Mesendoderm (in vitro differentiated cells): ENCODE data around the gene SNX30.
A peak's percentile ranks its signal among the peaks of the same experiment; 100 is the strongest.

Source experiments
- DNase-seq: peaks from one replicate; pipeline ENCODE4 v3.0.0; 2013
- H2AK5ac ChIP-seq: 2 replicates; pipeline ENCODE4 v1.6.1; 2013; ENCODE audit warnings: low read length, inconsistent platforms
- H2BK120ac ChIP-seq: 2 replicates; pipeline ENCODE4 v1.6.1; 2013; ENCODE audit warnings: low read depth, mild to moderate bottlenecking, low read length, moderate library complexity, mixed read lengths
- H2BK15ac ChIP-seq: replicated peaks from 2 replicates; pipeline ENCODE4 v1.6.1; 2013; ENCODE audit warnings: low read depth, mild to moderate bottlenecking, moderate library complexity
- H2BK5ac ChIP-seq: 2 replicates; pipeline ENCODE4 v1.6.1; 2013; ENCODE audit warnings: low read length, inconsistent platforms
- H3K18ac ChIP-seq: 2 replicates; pipeline ENCODE4 v1.6.1; 2013; ENCODE audit warnings: mild to moderate bottlenecking, low read length, mixed read lengths
- H3K23ac ChIP-seq: one replicate; pipeline ENCODE4 v1.6.1; 2013; ENCODE audit warnings: low read length
- H3K27ac ChIP-seq: 2 replicates; pipeline ENCODE4 v1.5.1; 2013; ENCODE audit warnings: low read depth, mild to moderate bottlenecking, inconsistent platforms, low read length, moderate library complexity
- H3K27me3 ChIP-seq: 2 replicates; pipeline ENCODE4 v1.6.1; 2013; ENCODE audit warnings: low read length, control low read depth, mild to moderate bottlenecking, inconsistent platforms; ENCODE audit not compliant: insufficient read depth, poor library complexity
- H3K36me3 ChIP-seq: 2 replicates; pipeline ENCODE4 v1.6.1; 2013; ENCODE audit warnings: low read length, inconsistent platforms; ENCODE audit not compliant: control insufficient read depth, insufficient read depth
- H3K4ac ChIP-seq: one replicate; pipeline ENCODE4 v1.6.1; 2013; ENCODE audit warnings: low read depth, mild to moderate bottlenecking, low read length, moderate library complexity
- H3K4me1 ChIP-seq: 2 replicates; pipeline ENCODE4 v1.6.1; 2013; ENCODE audit warnings: low read depth, low read length, inconsistent platforms; ENCODE audit not compliant: control insufficient read depth
- H3K4me2 ChIP-seq: 2 replicates; pipeline ENCODE4 v1.6.1; 2013; ENCODE audit warnings: low read length
- H3K4me3 ChIP-seq: 2 replicates; pipeline ENCODE4 v1.5.1; 2013; ENCODE audit warnings: mild to moderate bottlenecking, low read length
- H3K56ac ChIP-seq: one replicate; pipeline ENCODE4 v1.6.1; 2013; ENCODE audit warnings: low read length
- H3K79me1 ChIP-seq: 2 replicates; pipeline ENCODE4 v1.6.1; 2013; ENCODE audit warnings: low read length, inconsistent platforms
- H3K79me2 ChIP-seq: 2 replicates; pipeline ENCODE4 v1.6.1; 2013; ENCODE audit warnings: mild to moderate bottlenecking, low read length; ENCODE audit not compliant: control insufficient read depth, insufficient read depth
- H3K9ac ChIP-seq: 2 replicates; pipeline ENCODE4 v1.6.1; 2013; ENCODE audit warnings: low read length, inconsistent platforms
- H4K5ac ChIP-seq: one replicate; pipeline ENCODE4 v1.6.1; 2013; ENCODE audit warnings: low read length
- H4K8ac ChIP-seq: one replicate; pipeline ENCODE4 v1.6.1; 2013; ENCODE audit warnings: low read depth, mild to moderate bottlenecking, control low read depth, low read length, moderate library complexity
- WGBS: extraction: QIAGEN DNeasy Blood & Tissue Kit; methylation state at CpG from one replicate; pipeline ENCODE4 v1.1.7; 2013; ENCODE audit warnings: low lambda C conversion rate, missing lambda C conversion rate; ENCODE audit not compliant: insufficient coverage; ENCODE audit errors: extremely low coverage; 5-methylcytosine and 5-hydroxymethylcytosine counted together

SNX30 gene

DNA sequence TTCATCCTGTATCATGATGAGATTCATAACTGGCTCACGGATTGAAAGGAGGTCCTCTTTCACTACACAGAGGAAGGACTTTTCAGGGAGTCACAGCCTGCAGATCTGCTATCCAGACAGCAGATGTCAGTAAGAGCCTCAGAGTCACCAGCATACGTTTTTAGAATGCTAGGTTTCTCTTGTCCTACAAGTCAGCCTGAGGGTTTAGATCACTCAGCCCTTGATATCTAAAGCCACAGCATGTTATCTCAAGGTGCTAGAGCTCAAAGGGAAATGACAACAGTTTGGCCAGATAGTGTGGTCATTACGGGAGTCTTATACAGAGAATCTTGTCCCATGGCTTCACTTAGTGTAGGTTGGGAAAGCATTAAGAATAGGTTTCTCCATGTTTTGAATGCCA is 171.0 kb downstream of the SNX30 start:
- Histone ChIP-seq H2BK5ac (no peak overlapping the region), H3K27ac (no peak overlapping the region), H3K23ac (no peak overlapping the region), H4K5ac (no peak overlapping the region), H3K4me1 (no peaks in the 10 kb centered on the region), H3K4me2 (no peak overlapping the region), H3K79me2 (no peaks in the 10 kb centered on the region), H3K27me3 (peaks cover 4% of the 10 kb centered on the region), H3K9ac (no peak overlapping the region), H3K79me1 (no peaks in the 10 kb centered on the region), H4K8ac (no peak overlapping the region), H3K36me3 (no peaks in the 10 kb centered on the region), H3K56ac (no peak overlapping the region), H3K18ac (no peak overlapping the region), H3K4me3 (no peak overlapping the region), H2BK120ac (no peak overlapping the region), H2AK5ac (no peak overlapping the region), H3K4ac (no peak overlapping the region), H2BK15ac (no peak overlapping the region)
- DNase-seq, result peak; percentile 91
- no CpG with 5 or more reads among the region's 3 CpGs for WGBS
